Trophoblast cell (in vitro differentiated cells and primary cell): Measurements from ENCODE around the gene MYCBPAP.

Experiments used
- DNase-seq, 2 donors: peaks; one replicate each; pipeline ENCODE4 v3.0.0-alpha.2; 2016
- H2AFZ ChIP-seq: 2 replicates; pipeline ENCODE4 v1.6.1; 2013; ENCODE audit warnings: low read length, moderate library complexity, mild to moderate bottlenecking; ENCODE audit not compliant: insufficient read depth, poor library complexity
- H2AK5ac ChIP-seq: 2 replicates; pipeline ENCODE4 v1.6.1; 2013; ENCODE audit warnings: mild to moderate bottlenecking, low read length
- H2BK120ac ChIP-seq: 2 replicates; pipeline ENCODE4 v1.6.1; 2013; ENCODE audit warnings: low read length, mild to moderate bottlenecking, moderate library complexity; ENCODE audit not compliant: insufficient read depth, poor library complexity
- H2BK12ac ChIP-seq: 2 replicates; pipeline ENCODE4 v1.6.1; 2013; ENCODE audit warnings: mild to moderate bottlenecking, low read length, moderate library complexity
- H2BK5ac ChIP-seq: 2 replicates; pipeline ENCODE4 v1.6.1; 2013; ENCODE audit warnings: low read length, low read depth, moderate library complexity, mild to moderate bottlenecking; ENCODE audit not compliant: poor library complexity
- H3K14ac ChIP-seq: 2 replicates; pipeline ENCODE4 v1.6.1; 2013; ENCODE audit warnings: mild to moderate bottlenecking, low read length
- H3K18ac ChIP-seq: 2 replicates; pipeline ENCODE4 v1.6.1; 2013; ENCODE audit warnings: mild to moderate bottlenecking, low read length
- H3K23ac ChIP-seq: 2 replicates; pipeline ENCODE4 v1.6.1; 2013; ENCODE audit warnings: low read length
- H3K27ac ChIP-seq: 2 replicates; pipeline ENCODE4 v1.5.1; 2013; ENCODE audit warnings: low read depth, mild to moderate bottlenecking, inconsistent platforms, low read length, moderate library complexity
- H3K27me3 ChIP-seq: 2 replicates; pipeline ENCODE4 v1.6.1; 2013; ENCODE audit warnings: inconsistent platforms, mild to moderate bottlenecking, low read length, moderate library complexity; ENCODE audit not compliant: insufficient read depth
- H3K36me3 ChIP-seq, 2 experiments: 1 replicate in 1 of 2; 2 replicates in 1 of 2; pipeline ENCODE4 v1.6.1; 2013; ENCODE audit warnings: low read length in 2 of 2, mild to moderate bottlenecking in 2 of 2, moderate library complexity in 1 of 2; ENCODE audit not compliant: insufficient read depth in 2 of 2, control insufficient read depth in 1 of 2
- H3K4ac ChIP-seq: 2 replicates; pipeline ENCODE4 v1.6.1; 2013; ENCODE audit warnings: low read depth, mild to moderate bottlenecking, low read length, moderate library complexity
- H3K4me1 ChIP-seq, 2 experiments: 1 replicate in 1 of 2; 2 replicates in 1 of 2; pipeline ENCODE4 v1.6.1; 2013; ENCODE audit warnings: low read length in 2 of 2, mild to moderate bottlenecking in 2 of 2, moderate library complexity in 1 of 2; ENCODE audit not compliant: insufficient read depth in 2 of 2, control insufficient read depth in 1 of 2
- H3K4me2 ChIP-seq: 2 replicates; pipeline ENCODE4 v1.6.1; 2013; ENCODE audit warnings: inconsistent platforms, mild to moderate bottlenecking, low read length, moderate library complexity
- H3K4me3 ChIP-seq: 2 replicates; pipeline ENCODE4 v1.5.1; 2013; ENCODE audit warnings: mild to moderate bottlenecking, low read depth, low read length, inconsistent platforms
- H3K79me1 ChIP-seq: one replicate; pipeline ENCODE4 v1.6.1; 2013; ENCODE audit warnings: low read length
- H3K79me2 ChIP-seq: 2 replicates; pipeline ENCODE4 v1.6.1; 2013; ENCODE audit warnings: low read length, mild to moderate bottlenecking; ENCODE audit not compliant: control insufficient read depth, insufficient read depth, poor library complexity
- H3K9ac ChIP-seq: 2 replicates; pipeline ENCODE4 v1.6.1; 2013; ENCODE audit warnings: mild to moderate bottlenecking, low read length
- H3K9me3 ChIP-seq: 2 replicates; pipeline ENCODE4 v1.6.1; 2013; ENCODE audit warnings: low read depth, mild to moderate bottlenecking, control low read depth, inconsistent platforms, low read length; ENCODE audit not compliant: insufficient read depth
- H4K12ac ChIP-seq: 2 replicates; pipeline ENCODE4 v1.6.1; 2013; ENCODE audit warnings: low read depth, mild to moderate bottlenecking, low read length, moderate library complexity
- H4K8ac ChIP-seq: 2 replicates; pipeline ENCODE4 v1.6.1; 2013; ENCODE audit warnings: low read depth, mild to moderate bottlenecking, low read length, moderate library complexity
- H4K91ac ChIP-seq: one replicate; pipeline ENCODE4 v1.6.1; 2013; ENCODE audit warnings: low read depth, mild to moderate bottlenecking, low read length, moderate library complexity
- WGBS: extraction: QIAGEN DNeasy Blood & Tissue Kit; methylation state at CpG from one replicate; pipeline ENCODE4 v1.1.7; 2013; ENCODE audit warnings: missing lambda C conversion rate; ENCODE audit not compliant: insufficient read length, insufficient coverage; ENCODE audit errors: extremely low coverage; 5-methylcytosine and 5-hydroxymethylcytosine counted together

The MYCBPAP gene

DNA sequence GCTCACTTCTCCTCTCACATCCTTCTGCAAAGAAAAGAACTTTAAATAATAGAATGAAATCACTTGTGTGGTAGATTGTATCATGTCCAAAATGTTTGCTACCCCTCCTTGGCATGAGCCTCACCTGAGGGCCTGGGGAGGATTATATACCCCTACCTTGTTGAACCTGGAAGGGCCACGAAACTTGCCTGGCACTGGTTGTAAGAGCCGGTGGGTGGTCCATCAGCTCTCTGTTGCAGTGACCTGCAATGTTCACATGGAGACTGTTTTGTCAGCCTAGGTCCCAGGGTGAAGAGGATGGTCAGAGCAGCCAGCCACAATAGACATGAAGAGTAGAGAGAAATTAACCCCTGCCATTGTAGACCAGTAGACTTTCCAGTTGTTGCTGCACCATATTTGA lies 19.4 kb upstream of the MYCBPAP start:
- H3K9me3 ChIP-seq, result no peaks in the 10 kb centered on the region
- no peak overlapping the region for H2BK120ac ChIP-seq
- H3K4ac ChIP-seq, result no peak overlapping the region
- no peak overlapping the region for H3K9ac ChIP-seq
- no peak overlapping the region for H3K23ac ChIP-seq
- H4K91ac ChIP-seq, result no peak overlapping the region
- H3K36me3 ChIP-seq, result peaks cover 10 to 11% of the 10 kb centered on the region in 2 experiments
- no peak overlapping the region for H2AK5ac ChIP-seq
- H2BK5ac ChIP-seq, result no peak overlapping the region
- no peak overlapping the region for H2BK12ac ChIP-seq
- H3K4me1 ChIP-seq, result no peaks in the 10 kb centered on the region
- no peak overlapping the region for H3K14ac ChIP-seq
- no peak overlapping the region for H2AFZ ChIP-seq
- H4K8ac ChIP-seq, result no peak overlapping the region
- H3K18ac ChIP-seq, result no peak overlapping the region
- H3K79me1 ChIP-seq, result no peaks in the 10 kb centered on the region
- no peak overlapping the region for H4K12ac ChIP-seq
- no peak for DNase-seq
- WGBS, result no CpG with 5 or more reads among the region's 2 CpGs
- no peaks in the 10 kb centered on the region for H3K27me3 ChIP-seq
- H3K27ac ChIP-seq, result no peak overlapping the region
- no peak overlapping the region for H3K4me2 ChIP-seq
- no peak overlapping the region for H3K4me3 ChIP-seq
- H3K79me2 ChIP-seq, result no peaks in the 10 kb centered on the region

DNA sequence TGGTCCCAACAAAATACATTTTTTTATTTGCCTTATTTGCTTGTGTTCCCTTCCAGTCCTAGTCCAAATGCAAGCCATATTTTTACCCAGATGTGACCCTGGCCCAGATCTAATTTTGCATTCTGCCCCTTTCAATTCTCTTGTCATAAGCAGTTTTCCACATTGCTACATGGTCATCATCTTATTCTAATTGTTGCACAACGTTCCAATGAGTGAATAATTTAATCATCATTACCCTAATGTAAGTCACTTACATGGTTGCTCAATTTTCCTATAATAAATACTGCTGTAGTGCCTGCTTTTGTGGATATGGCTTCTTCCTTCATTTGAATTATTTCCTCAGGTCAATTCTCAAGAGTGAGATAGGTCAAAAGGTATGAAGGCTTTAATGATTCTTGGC lies 16.7 kb upstream of the MYCBPAP start:
- no peak overlapping the region for H4K8ac ChIP-seq
- H2AK5ac ChIP-seq, result no peak overlapping the region
- H3K14ac ChIP-seq, result no peak overlapping the region
- H3K4me1 ChIP-seq, result peaks cover 0 to 2% of the 10 kb centered on the region in 2 experiments
- H4K12ac ChIP-seq, result no peak overlapping the region
- H3K18ac ChIP-seq, result no peak overlapping the region
- H3K9me3 ChIP-seq, result peaks cover 2% of the 10 kb centered on the region
- no peaks in the 10 kb centered on the region for H3K79me2 ChIP-seq
- no peaks in the 10 kb centered on the region for H3K79me1 ChIP-seq
- no peaks in the 10 kb centered on the region for H3K27me3 ChIP-seq
- no CpG with 5 or more reads among the region's 1 CpG for WGBS
- no peak overlapping the region for H3K9ac ChIP-seq
- no peak overlapping the region for H2AFZ ChIP-seq
- no peak overlapping the region for H3K23ac ChIP-seq
- H2BK5ac ChIP-seq, result no peak overlapping the region
- H3K36me3 ChIP-seq, result no peaks in the 10 kb centered on the region
- H3K4me2 ChIP-seq, result no peak overlapping the region
- H4K91ac ChIP-seq, result no peak overlapping the region
- H3K4ac ChIP-seq, result no peak overlapping the region
- no peak overlapping the region for H3K4me3 ChIP-seq
- H2BK120ac ChIP-seq, result no peak overlapping the region
- no peak for DNase-seq
- H2BK12ac ChIP-seq, result no peak overlapping the region
- H3K27ac ChIP-seq, result no peak overlapping the region

- no CpG with 5 or more reads among the region's 8 CpGs for WGBS
Measured at GRCh38 chr17:50492214-50492613, 16.0 kb upstream of the MYCBPAP start.

GRCh38 chr17:50493744-50494143 lies 14.5 kb upstream of the MYCBPAP start:
- Histone ChIP-seq H3K23ac (no peak overlapping the region), H2AK5ac (no peak overlapping the region), H2BK5ac (no peak overlapping the region), H3K4ac (no peak overlapping the region), H3K18ac (no peak overlapping the region), H3K9ac (no peak overlapping the region), H2BK12ac (no peak overlapping the region), H3K79me1 (no peaks in the 10 kb centered on the region), H4K12ac (no peak overlapping the region), H3K4me3 (no peak overlapping the region), H3K79me2 (no peaks in the 10 kb centered on the region), H3K9me3 (peaks cover 2% of the 10 kb centered on the region), H2AFZ (no peak overlapping the region), H4K91ac (no peak overlapping the region), H3K14ac (no peak overlapping the region), H3K27me3 (no peaks in the 10 kb centered on the region), H3K27ac (no peak overlapping the region), H3K4me2 (no peak overlapping the region), H3K4me1 (peaks cover 5 to 6% of the 10 kb centered on the region in 2 experiments), H2BK120ac (no peak overlapping the region), H3K36me3 (no peaks in the 10 kb centered on the region), H4K8ac (no peak overlapping the region)
- DNase-seq, result no peak
- WGBS, result no CpG with 5 or more reads among the region's 3 CpGs

More at GRCh38 chr17:50492214-50492613, 16.0 kb upstream of the MYCBPAP start:
- Histone ChIP-seq H3K36me3 (no peaks in the 10 kb centered on the region), H3K4ac (no peak overlapping the region), H3K18ac (no peak overlapping the region), H2BK120ac (no peak overlapping the region), H3K27me3 (no peaks in the 10 kb centered on the region), H4K8ac (no peak overlapping the region), H2BK5ac (no peak overlapping the region), H2AK5ac (no peak overlapping the region), H3K4me3 (no peak overlapping the region), H3K14ac (no peak overlapping the region), H3K23ac (no peak overlapping the region), H3K79me1 (no peaks in the 10 kb centered on the region), H3K79me2 (no peaks in the 10 kb centered on the region), H3K9ac (no peak overlapping the region), H2AFZ (no peak overlapping the region), H4K91ac (no peak overlapping the region), H3K4me2 (no peak overlapping the region), H3K27ac (no peak overlapping the region), H4K12ac (no peak overlapping the region), H2BK12ac (no peak overlapping the region), H3K4me1 (peaks cover 0 to 2% of the 10 kb centered on the region in 2 experiments), H3K9me3 (peaks cover 2% of the 10 kb centered on the region)
- no peak for DNase-seq
